ENCODE results near the gene SLC16A4.
"Not testable (repeated sequence)": the region's sequence is repeated elsewhere in the genome, so short reads cannot be mapped to it uniquely, and the experiment has no call there.

Gene SLC16A4

GRCh38 chr1:110424699-110425611 is 34.1 kb upstream of the SLC16A4 start:
- DNase-seq: no peak
- WGBS (ENCODE audit: insufficient coverage): 89% methylated on average over 3 of the region's 9 CpGs
- ChIA-PET CTCF (interaction anchor here (0.9 to 19.7 kb wide), 7 partner anchors 9 to 198 kb away, joined by 3 to 494 read pairs (median 12); partner anchors contain the start of gene PROK1), POLR2A (interaction anchor here (1.2 kb wide), 1 partner anchor 12 kb away, joined by 3 read pairs; no protein-coding TSS in a partner anchor)
- Histone ChIP-seq H3K9me3 (ENCODE audit: control extremely low read depth in 1 of 5, control insufficient read depth in 4 of 5, insufficient read depth in 2 of 5, low read depth in 1 of 5, low read length in 4 of 5) (peaks cover 3 to 9% (median 3%) of the 10 kb centered on the region in 5 experiments), H3K4me3 (ENCODE audit: control insufficient read depth in 1 of 7, extremely low read depth in 1 of 7, insufficient read depth in 4 of 7, low read depth in 2 of 7, low read length in 6 of 7) (no peak overlapping the region), H3K27ac (ENCODE audit: insufficient read depth in 1 of 2, low read depth in 1 of 2, low read length in 2 of 2, poor library complexity in 1 of 2, severe bottlenecking in 2 of 2) (no peak overlapping the region), H3K36me3 (ENCODE audit: control insufficient read depth in 4 of 4, insufficient read depth in 4 of 4, low read length in 3 of 4) (no peaks in the 10 kb centered on the region), H3K4me1 (ENCODE audit: control extremely low read depth in 1 of 4, control insufficient read depth in 4 of 4, insufficient read depth in 4 of 4, low read length in 3 of 4) (peaks cover 0 to 20% (median 16%) of the 10 kb centered on the region in 4 experiments), H3K27me3 (replicated peaks in 2 of 5; ENCODE audit: control insufficient read depth in 4 of 5, insufficient read depth in 5 of 5, low read length in 4 of 5) (no peaks in the 10 kb centered on the region)

- POLR2A ChIA-PET: no interaction called here
- no peaks in the 10 kb centered on the region for H3K36me3 ChIP-seq (ENCODE audit: control insufficient read depth in 4 of 4, insufficient read depth in 4 of 4, low read length in 3 of 4)
- peaks cover 0 to 7% (median 3%) of the 10 kb centered on the region in 4 experiments for H3K4me1 ChIP-seq (ENCODE audit: control extremely low read depth in 1 of 4, control insufficient read depth in 4 of 4, insufficient read depth in 4 of 4, low read length in 3 of 4)
- H3K9me3 ChIP-seq (ENCODE audit: control extremely low read depth in 1 of 5, control insufficient read depth in 4 of 5, insufficient read depth in 2 of 5, low read depth in 1 of 5, low read length in 4 of 5): peaks cover 3 to 9% (median 3%) of the 10 kb centered on the region in 5 experiments
- CTCF ChIA-PET: interaction anchor here (1.1 to 19.7 kb wide), 6 partner anchors 9 to 74 kb away, joined by 3 to 494 read pairs (median 4); partner anchors contain the start of gene PROK1
- WGBS (ENCODE audit: insufficient coverage): no CpG with 5 or more reads among the region's 2 CpGs
- H3K4me3 ChIP-seq (ENCODE audit: control insufficient read depth in 1 of 7, extremely low read depth in 1 of 7, insufficient read depth in 4 of 7, low read depth in 2 of 7, low read length in 6 of 7): no peak overlapping the region
- no peak overlapping the region for H3K27ac ChIP-seq (ENCODE audit: insufficient read depth in 1 of 2, low read depth in 1 of 2, low read length in 2 of 2, poor library complexity in 1 of 2, severe bottlenecking in 2 of 2)
- no peaks in the 10 kb centered on the region for H3K27me3 ChIP-seq (replicated peaks in 2 of 5; ENCODE audit: control insufficient read depth in 4 of 5, insufficient read depth in 5 of 5, low read length in 4 of 5)
- DNase-seq: peak; percentile 67 to 91 (median 87)
Observed at GRCh38 chr1:110420874-110421793, 30.3 kb upstream of the SLC16A4 start.

- Histone ChIP-seq H3K4me3 (ENCODE audit: control insufficient read depth in 1 of 7, extremely low read depth in 1 of 7, insufficient read depth in 4 of 7, low read depth in 2 of 7, low read length in 6 of 7) (no peak overlapping the region), H3K27ac (ENCODE audit: insufficient read depth in 1 of 2, low read depth in 1 of 2, low read length in 2 of 2, poor library complexity in 1 of 2, severe bottlenecking in 2 of 2) (no peak overlapping the region), H3K4me1 (ENCODE audit: control extremely low read depth in 1 of 4, control insufficient read depth in 4 of 4, insufficient read depth in 4 of 4, low read length in 3 of 4) (no peaks in the 10 kb centered on the region), H3K27me3 (replicated peaks in 2 of 5; ENCODE audit: control insufficient read depth in 4 of 5, insufficient read depth in 5 of 5, low read length in 4 of 5) (no peaks in the 10 kb centered on the region), H3K9me3 (ENCODE audit: control extremely low read depth in 1 of 5, control insufficient read depth in 4 of 5, insufficient read depth in 2 of 5, low read depth in 1 of 5, low read length in 4 of 5) (peaks cover 3 to 9% (median 3%) of the 10 kb centered on the region in 5 experiments), H3K36me3 (ENCODE audit: control insufficient read depth in 4 of 4, insufficient read depth in 4 of 4, low read length in 3 of 4) (no peaks in the 10 kb centered on the region)
- POLR2A ChIA-PET: no interaction called here
- CTCF ChIA-PET: interaction anchor here (1.1 to 19.7 kb wide), 5 partner anchors 8 to 75 kb away, joined by 3 to 494 read pairs (median 4); partner anchors contain the start of gene PROK1
- DNase-seq: no peak
- WGBS (ENCODE audit: insufficient coverage): over 99% methylated on average over 10 of the region's 10 CpGs
Observed at GRCh38 chr1:110420023-110420662, 29.3 kb upstream of the SLC16A4 start.

GRCh38 chr1:110418729-110419128 is 27.9 kb upstream of the SLC16A4 start:
- H3K4me1 ChIP-seq (ENCODE audit: control extremely low read depth in 1 of 4, control insufficient read depth in 4 of 4, insufficient read depth in 4 of 4, low read length in 3 of 4): no peaks in the 10 kb centered on the region
- 100% methylated on average over 1 of the region's 1 CpG for WGBS (ENCODE audit: insufficient coverage)
- H3K27ac ChIP-seq (ENCODE audit: insufficient read depth in 1 of 2, low read depth in 1 of 2, low read length in 2 of 2, poor library complexity in 1 of 2, severe bottlenecking in 2 of 2): no peak overlapping the region
- peaks cover 3 to 9% (median 3%) of the 10 kb centered on the region in 5 experiments for H3K9me3 ChIP-seq (ENCODE audit: control extremely low read depth in 1 of 5, control insufficient read depth in 4 of 5, insufficient read depth in 2 of 5, low read depth in 1 of 5, low read length in 4 of 5)
- POLR2A ChIA-PET: no interaction called here
- peaks cover 0 to 4% (median 0%) of the 10 kb centered on the region in 4 experiments for H3K36me3 ChIP-seq (ENCODE audit: control insufficient read depth in 4 of 4, insufficient read depth in 4 of 4, low read length in 3 of 4)
- CTCF ChIA-PET: interaction anchor here (1.1 to 19.7 kb wide), 3 partner anchors 9 to 40 kb away, joined by 3 to 494 read pairs (median 83); partner anchors contain the start of gene PROK1
- H3K4me3 ChIP-seq (ENCODE audit: control insufficient read depth in 1 of 7, extremely low read depth in 1 of 7, insufficient read depth in 4 of 7, low read depth in 2 of 7, low read length in 6 of 7): no peak overlapping the region
- no peaks in the 10 kb centered on the region for H3K27me3 ChIP-seq (replicated peaks in 2 of 5; ENCODE audit: control insufficient read depth in 4 of 5, insufficient read depth in 5 of 5, low read length in 4 of 5)
- DNase-seq: no peak

GRCh38 chr1:110413045-110413444 is 22.2 kb upstream of the SLC16A4 start:
- POLR2A ChIA-PET: interaction anchor here (0.6 to 1.2 kb wide), 2 partner anchors 36 to 61 kb away, joined by 3 to 4 read pairs; no protein-coding TSS in a partner anchor
- H3K27ac ChIP-seq (ENCODE audit: insufficient read depth in 1 of 2, low read depth in 1 of 2, low read length in 2 of 2, poor library complexity in 1 of 2, severe bottlenecking in 2 of 2); H3K36me3 ChIP-seq (ENCODE audit: control insufficient read depth in 4 of 4, insufficient read depth in 4 of 4, low read length in 3 of 4); H3K9me3 ChIP-seq (ENCODE audit: control extremely low read depth in 1 of 5, control insufficient read depth in 4 of 5, insufficient read depth in 2 of 5, low read depth in 1 of 5, low read length in 4 of 5); H3K27me3 ChIP-seq (replicated peaks in 2 of 5; ENCODE audit: control insufficient read depth in 4 of 5, insufficient read depth in 5 of 5, low read length in 4 of 5); H3K4me3 ChIP-seq (ENCODE audit: control insufficient read depth in 1 of 7, extremely low read depth in 1 of 7, insufficient read depth in 4 of 7, low read depth in 2 of 7, low read length in 6 of 7): not testable (repeated sequence)
- WGBS (ENCODE audit: insufficient coverage): no CpG with 5 or more reads among the region's 1 CpG
- CTCF ChIA-PET: interaction anchor here (1.2 to 19.7 kb wide), 19 partner anchors 9 to 354 kb away, joined by 3 to 494 read pairs (median 8); partner anchors contain the start of genes PROK1 and RBM15
- peak in 2 of 3 donors; percentile 6 to 18 for DNase-seq
- H3K4me1 ChIP-seq (ENCODE audit: control extremely low read depth in 1 of 4, control insufficient read depth in 4 of 4, insufficient read depth in 4 of 4, low read length in 3 of 4): peaks cover 2 to 15% (median 10%) of the 10 kb centered on the region in 4 experiments

GRCh38 chr1:110412576-110412975 is 21.8 kb upstream of the SLC16A4 start:
- Histone ChIP-seq H3K9me3 (ENCODE audit: control extremely low read depth in 1 of 5, control insufficient read depth in 4 of 5, insufficient read depth in 2 of 5, low read depth in 1 of 5, low read length in 4 of 5) (no peaks in the 10 kb centered on the region), H3K27me3 (replicated peaks in 2 of 5; ENCODE audit: control insufficient read depth in 4 of 5, insufficient read depth in 5 of 5, low read length in 4 of 5) (no peaks in the 10 kb centered on the region), H3K4me1 (ENCODE audit: control extremely low read depth in 1 of 4, control insufficient read depth in 4 of 4, insufficient read depth in 4 of 4, low read length in 3 of 4) (peaks cover 2 to 18% (median 11%) of the 10 kb centered on the region in 4 experiments), H3K27ac (ENCODE audit: insufficient read depth in 1 of 2, low read depth in 1 of 2, low read length in 2 of 2, poor library complexity in 1 of 2, severe bottlenecking in 2 of 2) (no peak overlapping the region), H3K4me3 (ENCODE audit: control insufficient read depth in 1 of 7, extremely low read depth in 1 of 7, insufficient read depth in 4 of 7, low read depth in 2 of 7, low read length in 6 of 7) (no peak overlapping the region), H3K36me3 (ENCODE audit: control insufficient read depth in 4 of 4, insufficient read depth in 4 of 4, low read length in 3 of 4) (peaks cover 0 to 4% (median 0%) of the 10 kb centered on the region in 4 experiments)
- peak; percentile 80 to 90 (median 84) for DNase-seq
- 43% methylated on average over 4 of the region's 4 CpGs for WGBS (ENCODE audit: insufficient coverage)
- ChIA-PET CTCF (interaction anchor here (0.7 to 19.7 kb wide), 24 partner anchors 9 to 354 kb away, joined by 3 to 494 read pairs (median 6); partner anchors contain the start of genes PROK1 and RBM15), POLR2A (interaction anchor here (0.6 kb wide), 1 partner anchor 36 kb away, joined by 4 read pairs; no protein-coding TSS in a partner anchor)

Data from common myeloid progenitor, CD34-positive (primary cell).